ENCODE data around the gene LHX2. TPM values are rescaled to one million over a fixed set of nuclear protein-coding genes. Genes with fewer than 3 reads are reported as not detected.

The LHX2 gene
- polyA plus RNA-seq, 10 donors, result 0.88 to 9.3 (median 1.8) TPM

GRCh38 chr9:124029617-124030016, 18.0 kb downstream of the LHX2 start:
- no peak for DNase-seq

DNA sequence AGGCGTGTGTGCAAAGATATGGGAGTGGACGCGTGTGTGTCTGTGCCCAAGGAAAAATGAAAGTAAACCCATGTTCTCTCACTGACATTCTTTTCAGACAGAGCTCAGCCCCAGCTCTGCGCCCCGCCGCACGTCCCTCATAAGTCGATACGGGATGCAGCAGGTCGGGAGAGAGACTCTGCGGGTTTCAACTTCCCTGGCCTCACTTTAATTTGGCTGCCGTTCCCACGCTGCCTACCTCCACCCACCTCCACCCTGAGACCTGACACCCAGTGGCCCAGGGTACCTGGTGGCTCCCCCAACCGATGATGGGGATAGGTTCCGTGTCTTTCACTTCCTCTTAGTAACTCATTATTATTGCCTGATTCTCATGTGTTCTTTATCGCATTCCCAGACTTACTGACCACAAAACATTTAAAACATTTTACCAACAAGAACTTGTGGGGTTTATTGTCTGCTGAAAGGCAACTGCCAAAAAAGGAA, 19.4 kb downstream of the LHX2 start:
- DNase-seq, result peak in 1 of 3 donors; percentile 33

- peak in 1 of 3 donors; percentile 27 for DNase-seq
Measured at GRCh38 chr9:124032247-124032646, 20.7 kb downstream of the LHX2 start.

- no peak for DNase-seq
Measured at GRCh38 chr9:124033348-124033747, 21.8 kb downstream of the LHX2 start.

DNA sequence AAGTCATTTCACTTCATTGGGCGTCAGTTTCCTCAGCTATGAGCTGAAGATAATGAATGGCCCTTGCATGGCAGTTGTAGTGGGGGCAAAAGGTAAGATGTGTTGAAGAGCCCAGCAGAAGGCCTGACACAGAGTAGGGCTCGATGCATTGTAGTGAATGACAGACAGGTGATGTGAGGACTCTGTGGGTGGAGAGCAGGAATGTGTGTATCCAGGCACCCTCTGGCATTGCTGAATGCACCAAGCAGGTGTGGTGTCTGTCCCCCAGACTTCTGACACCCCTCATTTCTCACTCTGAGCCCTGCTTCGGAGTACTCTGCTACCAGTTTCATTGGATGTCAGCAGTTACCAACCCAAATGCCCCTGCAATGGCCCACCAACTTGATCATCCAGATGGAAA, 22.4 kb downstream of the LHX2 start:
- DNase-seq, result no peak

GRCh38 chr9:124035001-124035650, 23.6 kb downstream of the LHX2 start:
- DNase-seq, result no peak

GRCh38 chr9:124036578-124036977, 25.0 kb downstream of the LHX2 start:
- DNase-seq, result no peak

DNA sequence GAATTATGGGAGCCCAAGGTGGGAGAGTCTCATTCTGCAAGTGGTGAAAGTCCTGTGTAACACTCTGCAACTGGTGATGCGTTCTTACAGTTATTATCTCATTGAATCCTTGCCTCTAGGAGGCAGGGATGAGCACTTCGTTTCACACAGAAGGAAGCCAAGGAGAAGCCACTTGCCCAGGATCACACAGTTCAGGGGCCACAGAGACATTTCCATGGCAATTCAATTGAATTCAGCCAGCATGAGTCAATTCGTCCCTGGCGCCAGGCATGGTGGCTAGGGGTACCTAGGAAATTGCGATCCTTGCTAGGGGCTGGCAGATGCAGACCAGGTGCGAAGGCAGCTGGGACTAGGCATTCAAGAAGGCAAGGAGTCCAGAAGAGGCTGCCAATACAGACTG, 26.2 kb downstream of the LHX2 start:
- DNase-seq, result no peak

GRCh38 chr9:124038239-124038638, 26.7 kb downstream of the LHX2 start:
- no peak for DNase-seq

DNA sequence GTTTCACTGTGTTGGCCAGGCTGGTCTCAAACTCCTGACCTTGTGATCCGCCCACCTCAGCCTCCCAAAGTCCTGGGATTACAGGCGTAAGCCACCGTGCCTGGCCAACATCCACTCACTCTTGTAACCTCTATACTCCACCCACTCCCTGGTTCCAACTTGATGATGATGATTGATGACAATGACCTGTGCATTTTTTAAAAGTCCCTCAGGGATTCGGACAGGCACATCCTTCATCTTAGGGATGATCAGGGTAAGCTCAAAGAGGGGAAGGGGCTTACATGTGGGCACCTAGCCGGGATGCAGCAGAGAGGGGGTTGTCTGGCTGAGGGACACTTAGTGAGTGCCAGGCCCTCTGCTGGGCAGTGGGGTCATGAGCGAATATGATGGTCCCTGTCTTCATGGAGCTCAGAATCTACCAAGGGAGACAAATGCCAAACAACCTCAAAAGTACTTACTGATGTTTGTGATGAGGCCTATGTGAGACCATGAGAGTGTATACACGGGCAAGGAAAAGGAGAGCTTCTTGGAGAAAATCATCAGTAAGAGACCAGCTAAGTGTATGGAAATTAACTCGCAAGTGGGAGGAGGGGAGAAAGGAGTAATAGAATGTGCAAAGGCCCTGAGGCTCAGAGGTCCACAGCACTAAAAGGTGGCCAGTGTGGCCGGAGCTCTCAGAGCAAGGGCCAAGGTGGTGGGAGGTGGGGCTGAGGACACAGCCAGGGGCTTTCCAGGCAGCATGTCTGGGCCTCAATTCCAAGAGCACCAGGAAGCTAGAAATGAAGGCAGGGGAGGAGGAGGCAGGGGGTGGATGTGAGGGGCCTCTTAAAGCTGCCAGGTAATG, 27.4 kb downstream of the LHX2 start:
- DNase-seq, result no peak

DNA sequence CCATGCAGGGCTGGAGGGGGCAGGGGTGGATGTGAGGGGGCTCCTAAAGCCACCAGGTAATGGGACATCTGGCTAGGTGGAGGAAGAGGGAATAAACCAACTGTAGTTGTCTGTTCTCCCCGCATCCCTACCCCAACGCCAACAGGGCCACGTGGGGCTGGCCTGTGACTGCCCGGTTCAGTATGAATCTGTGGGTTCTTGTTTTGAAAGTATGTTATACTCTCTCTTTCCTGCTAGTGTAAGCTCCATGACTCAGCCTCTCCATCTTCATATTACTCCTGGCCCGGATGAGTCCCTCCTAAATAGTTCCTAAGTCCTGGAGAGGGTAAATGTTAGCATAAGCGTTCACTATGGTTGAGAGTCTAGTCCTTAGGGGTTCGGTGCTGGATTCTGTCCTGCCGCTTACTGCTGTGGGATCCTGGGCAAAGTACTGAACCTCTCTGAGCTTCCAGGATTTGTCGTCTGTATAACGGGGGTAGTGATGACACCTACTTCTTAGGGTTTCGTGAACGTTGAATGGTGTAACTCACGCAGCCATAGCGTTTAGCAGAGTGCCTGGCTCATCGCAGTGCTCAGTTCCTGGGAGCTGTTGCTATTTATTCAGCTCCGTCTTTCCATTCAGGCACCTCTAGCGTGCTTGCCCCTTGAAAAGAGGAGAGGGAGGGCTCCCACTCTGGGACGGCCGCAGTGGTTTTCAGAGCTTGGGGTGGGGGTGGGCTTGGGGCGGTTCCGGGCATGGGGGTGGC, 28.8 kb downstream of the LHX2 start:
- peak in 1 of 3 donors; percentile 43 for DNase-seq

DNA sequence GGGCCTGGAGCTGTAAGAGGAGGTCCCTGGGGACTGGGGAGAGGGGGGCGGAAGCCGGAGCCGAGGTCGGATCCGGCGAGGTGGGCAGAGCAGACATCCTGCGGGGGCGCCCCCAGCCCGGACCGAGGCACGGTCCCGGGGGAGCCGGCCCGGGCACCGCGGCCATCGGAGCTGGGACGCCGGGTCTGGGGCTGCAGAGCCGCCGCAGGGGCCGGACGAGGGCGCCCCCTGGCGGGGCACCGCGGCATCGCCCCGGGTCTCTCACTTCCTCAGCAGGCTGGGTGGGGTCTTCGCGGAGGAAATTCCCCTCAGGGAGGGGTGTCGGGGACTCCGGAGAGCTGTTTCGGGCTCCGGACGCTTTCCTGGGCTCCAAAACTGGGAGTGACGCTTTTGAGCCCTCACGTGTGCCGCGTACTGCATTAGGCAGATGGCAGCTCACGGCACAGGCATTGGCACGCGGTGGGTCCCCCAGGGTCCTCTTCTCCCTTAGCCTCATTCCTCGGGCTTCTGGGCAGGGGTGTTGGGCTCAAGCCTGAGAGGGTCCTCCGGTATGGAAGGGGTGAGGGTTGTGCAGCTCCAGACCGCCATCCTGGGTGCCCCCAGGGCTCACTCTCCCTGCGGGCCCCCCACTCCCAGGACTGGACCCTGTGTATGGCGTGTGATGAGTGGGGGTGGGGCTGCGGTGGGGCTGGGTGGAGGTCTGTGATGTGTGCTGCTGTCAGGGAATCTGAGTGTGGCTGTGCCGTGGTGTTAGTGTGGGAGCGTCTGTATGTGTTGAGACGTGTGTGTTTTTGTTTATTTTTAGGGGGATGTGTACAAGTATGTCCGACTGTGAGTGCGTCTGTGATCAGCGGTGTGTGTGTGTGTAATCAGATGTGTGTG, 29.6 kb downstream of the LHX2 start:
- peak in 1 of 3 donors; percentile 62 for DNase-seq

- no peak for DNase-seq
Measured at GRCh38 chr9:124041817-124042116, 30.2 kb downstream of the LHX2 start.

GRCh38 chr9:124042201-124042721, 30.7 kb downstream of the LHX2 start:
- no peak for DNase-seq

DNA sequence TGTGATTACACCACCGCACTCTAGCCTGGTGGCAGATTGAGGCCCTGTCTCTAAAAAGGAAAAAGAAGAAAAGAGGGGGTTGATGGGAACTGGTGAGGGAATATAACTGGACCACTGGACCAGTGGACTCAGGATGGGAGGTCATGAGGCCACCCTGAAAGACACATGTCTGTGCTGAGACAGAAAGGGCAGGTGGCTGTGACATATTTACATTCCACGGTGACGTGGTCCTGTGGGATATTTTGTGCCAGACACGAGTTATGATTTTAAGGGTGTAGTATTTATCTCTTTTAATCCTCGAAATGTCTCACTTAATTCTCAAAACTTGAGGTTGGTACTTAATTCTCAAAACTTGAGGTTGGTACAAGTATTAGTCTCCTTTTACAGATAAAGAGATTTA, 32.9 kb downstream of the LHX2 start:
- DNase-seq, result no peak

- peak in 1 of 3 donors; percentile 57 for DNase-seq
Measured at GRCh38 chr9:124045076-124045829, 33.7 kb downstream of the LHX2 start.

DNA sequence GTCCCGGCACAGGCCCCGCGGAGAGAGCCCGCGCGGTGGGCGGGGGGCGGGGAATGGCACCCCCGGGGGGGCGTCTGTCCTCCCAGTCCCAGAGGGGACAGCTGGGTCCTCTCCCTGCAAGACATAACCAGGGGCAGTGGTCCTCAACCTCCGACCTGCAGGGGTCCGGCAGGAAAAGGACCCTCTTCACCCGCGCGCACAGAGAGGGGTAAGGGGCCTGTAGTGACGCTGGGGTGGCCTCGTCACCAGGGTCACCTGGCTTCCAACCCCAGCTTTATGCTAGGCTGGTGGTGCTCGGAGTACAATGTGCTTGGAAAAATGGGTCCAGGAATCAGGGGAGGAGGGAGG, 34.2 kb downstream of the LHX2 start:
- DNase-seq, result peak in 1 of 3 donors; percentile 26

DNA sequence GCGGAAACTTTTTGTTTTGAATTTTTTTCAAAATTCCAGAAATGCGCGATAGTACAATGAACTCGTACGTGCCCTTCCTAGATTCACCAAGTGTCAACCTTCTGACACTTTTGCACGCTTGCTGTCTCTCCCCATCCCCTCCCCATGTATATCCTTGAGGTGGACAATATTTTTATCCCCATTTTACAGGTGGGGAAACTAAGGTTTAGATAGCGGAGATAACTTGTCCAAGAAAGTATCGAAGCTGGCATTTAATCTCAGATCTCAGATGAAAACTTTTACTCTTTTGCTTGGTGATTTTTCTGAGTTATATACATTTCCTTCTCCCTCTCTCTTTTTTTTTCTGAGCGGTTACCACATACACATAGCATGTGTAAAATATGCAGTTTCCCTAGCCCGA, 34.6 kb downstream of the LHX2 start:
- no peak for DNase-seq

DNA sequence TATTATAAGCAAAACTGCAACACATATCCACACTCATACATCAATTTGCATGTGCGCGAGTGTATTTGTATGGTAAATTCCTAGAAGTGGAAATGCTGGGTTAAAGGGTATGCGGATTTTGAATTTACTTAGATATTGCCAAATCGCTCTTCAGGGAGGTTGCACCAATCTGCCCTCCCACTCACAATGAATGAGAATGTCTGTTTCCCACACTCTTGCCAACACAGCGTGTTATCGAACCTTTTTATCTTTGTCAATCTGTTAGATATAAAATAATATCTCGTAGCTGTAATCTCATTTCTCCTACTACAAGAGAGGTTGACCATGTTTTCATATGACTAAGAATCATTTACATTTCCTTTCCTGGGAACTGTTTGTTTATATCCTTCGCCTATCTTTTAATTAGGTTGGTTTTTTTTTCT, 35.7 kb downstream of the LHX2 start:
- no peak for DNase-seq

DNA sequence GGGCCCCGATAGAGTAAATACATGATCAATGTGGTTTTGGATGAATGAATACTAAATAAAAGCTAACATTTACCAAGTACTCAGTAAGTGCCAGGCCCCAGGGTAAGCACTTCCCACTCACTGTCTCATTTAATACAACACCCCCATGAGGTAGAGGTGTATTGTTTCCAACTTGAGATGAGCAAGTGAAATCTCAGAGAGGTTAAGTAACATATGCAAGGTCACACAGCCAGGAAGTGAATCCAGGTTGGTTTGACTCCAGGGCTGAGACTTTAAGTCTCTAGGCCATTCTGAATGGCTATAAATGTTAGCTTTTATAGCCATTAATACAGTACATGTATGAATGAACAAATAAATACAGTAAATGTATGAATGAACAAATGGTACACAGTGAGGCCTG, 39.4 kb downstream of the LHX2 start:
- DNase-seq, result no peak

GRCh38 chr9:124052401-124052800, 40.8 kb downstream of the LHX2 start:
- no peak for DNase-seq
